Spinal cord (tissue), 10 donors: ENCODE data around the gene MYOT. TPM values are rescaled to one million over a fixed set of nuclear protein-coding genes. Genes with fewer than 3 reads are reported as not detected.

Experiments used
- DNase-seq, 6 donors: peaks; one replicate each; pipeline versions ENCODE4 v3.0.0 to v3.0.0-alpha.2; 2013 to 2015; ENCODE audit warnings: low spot score in 6 of 6, low read depth in 4 of 6
- H3K27ac ChIP-seq: one replicate; pipeline ENCODE4 v1.5.1; 2013; ENCODE audit warnings: low read depth, low read length, control low read depth
- H3K27me3 ChIP-seq: one replicate; pipeline ENCODE4 v1.6.1; 2013; ENCODE audit warnings: low read length; ENCODE audit not compliant: control insufficient read depth, insufficient read depth
- H3K36me3 ChIP-seq: one replicate; pipeline ENCODE4 v1.6.1; 2013; ENCODE audit warnings: low read length; ENCODE audit not compliant: control insufficient read depth, insufficient read depth
- H3K4me1 ChIP-seq: one replicate; pipeline ENCODE4 v1.6.1; 2013; ENCODE audit warnings: low read length; ENCODE audit not compliant: control insufficient read depth, insufficient read depth
- H3K4me3 ChIP-seq: one replicate; pipeline ENCODE4 v1.5.1; 2013; ENCODE audit warnings: low read depth, low read length, control low read depth
- H3K9me3 ChIP-seq: one replicate; pipeline ENCODE4 v1.6.1; 2013; ENCODE audit warnings: low read length; ENCODE audit not compliant: control insufficient read depth, insufficient read depth
- WGBS: methylation state at CpG from one replicate; pipeline ENCODE4 v1.1.5; 2013; ENCODE audit warnings: missing lambda C conversion rate; ENCODE audit not compliant: insufficient coverage; 5-methylcytosine and 5-hydroxymethylcytosine counted together
- polyA plus RNA-seq, 2 donors: library from polyadenylated mRNA; unstranded; fragments of 120-200 nt; gene quantifications; one replicate each; pipeline ENCODE4 v1.2.1, GENCODE V29; 2013; ENCODE audit not compliant: insufficient read length in 2 of 2
- total RNA-seq, 2 donors: library from RNA; depleted of rRNA in 1 of 2; stranded (reverse); fragments of 120-200 nt in 1 of 2; fragments of >200 nt in 1 of 2; gene quantifications; one replicate each; pipeline versions ENCODE4 v1.2.3 to v1.2.4, GENCODE V29; 2013 to 2014
- donor health status: healthy.

The MYOT gene
- total and polyA plus RNA-seq, 4 donors = 3.0 to 8.3 (median 5.9) TPM

- WGBS = no CpG with 5 or more reads among the region's 3 CpGs
- H3K9me3 ChIP-seq = no peaks in the 10 kb centered on the region
- H3K4me3 ChIP-seq = no peak overlapping the region
- peak in 1 of 6 donors; percentile 2 for DNase-seq
- H3K27me3 ChIP-seq = no peaks in the 10 kb centered on the region
- no peaks in the 10 kb centered on the region for H3K36me3 ChIP-seq
- no peak overlapping the region for H3K27ac ChIP-seq
- H3K4me1 ChIP-seq = no peaks in the 10 kb centered on the region
These were observed 36.1 kb upstream of the MYOT start for GRCh38 chr5:137831526-137831925.

DNA sequence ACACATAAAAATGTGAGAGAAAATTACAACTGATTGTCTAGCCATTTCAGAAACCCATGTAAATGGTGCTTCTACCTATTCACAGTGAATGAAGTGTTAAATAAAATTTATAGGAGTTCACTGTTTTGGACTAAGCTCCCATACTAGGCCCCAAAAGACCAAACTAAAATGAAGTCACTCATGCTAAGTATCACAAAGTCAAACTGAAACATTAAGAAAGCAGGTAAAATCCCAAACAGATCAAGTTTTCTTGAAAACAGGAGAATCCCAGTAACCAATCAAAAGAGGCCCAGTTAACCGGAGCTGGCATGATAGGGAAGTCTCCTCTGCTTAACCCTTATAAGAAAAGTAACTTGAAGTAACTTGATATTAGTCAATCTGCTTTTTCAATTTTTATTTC is 35.2 kb upstream of the MYOT start:
- no CpG with 5 or more reads among the region's 1 CpG for WGBS
- Histone ChIP-seq H3K27me3 (no peaks in the 10 kb centered on the region), H3K4me1 (no peaks in the 10 kb centered on the region), H3K36me3 (no peaks in the 10 kb centered on the region), H3K4me3 (no peak overlapping the region), H3K9me3 (no peaks in the 10 kb centered on the region), H3K27ac (no peak overlapping the region)
- DNase-seq = no peak

- Histone ChIP-seq H3K27me3 (no peaks in the 10 kb centered on the region), H3K4me1 (no peaks in the 10 kb centered on the region), H3K27ac (no peak overlapping the region), H3K9me3 (no peaks in the 10 kb centered on the region), H3K36me3 (no peaks in the 10 kb centered on the region), H3K4me3 (no peak overlapping the region)
- no CpG with 5 or more reads among the region's 1 CpG for WGBS
- DNase-seq = peak in 1 of 6 donors; percentile 2
These were observed 34.2 kb upstream of the MYOT start for GRCh38 chr5:137833463-137833862.

DNA sequence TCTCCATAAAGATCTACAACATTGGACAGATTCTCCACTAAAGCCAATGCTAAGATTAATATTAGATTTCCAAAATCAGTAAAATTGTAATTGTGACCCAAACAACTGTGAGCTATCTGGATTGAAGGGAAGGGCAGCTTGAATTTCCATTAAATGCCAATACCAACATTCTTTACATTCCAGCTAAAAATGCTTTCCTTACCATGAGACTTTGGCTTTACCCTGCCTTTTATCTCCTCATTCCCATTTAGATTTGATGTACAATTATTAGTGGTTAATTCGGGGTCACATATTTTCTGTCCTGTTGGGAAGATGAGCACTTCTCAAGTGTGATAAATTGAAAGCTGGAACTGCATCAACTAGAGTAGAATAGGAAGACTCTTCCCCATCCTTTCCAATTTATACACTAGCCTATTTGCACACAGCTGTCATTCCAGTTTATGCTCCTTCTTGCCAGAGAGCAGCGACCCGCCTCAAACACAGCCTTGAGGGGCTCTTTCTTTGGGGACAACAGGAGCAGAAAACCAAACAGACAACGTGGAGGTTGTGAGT is 33.1 kb upstream of the MYOT start:
- Histone ChIP-seq H3K9me3 (no peaks in the 10 kb centered on the region), H3K36me3 (no peaks in the 10 kb centered on the region), H3K4me3 (no peak overlapping the region), H3K4me1 (no peaks in the 10 kb centered on the region), H3K27me3 (no peaks in the 10 kb centered on the region), H3K27ac (no peak overlapping the region)
- no peak for DNase-seq
- WGBS = no CpG with 5 or more reads among the region's 4 CpGs

GRCh38 chr5:137836298-137836697 is 31.4 kb upstream of the MYOT start:
- Histone ChIP-seq H3K4me1 (no peaks in the 10 kb centered on the region), H3K4me3 (no peak overlapping the region), H3K27ac (no peak overlapping the region), H3K36me3 (no peaks in the 10 kb centered on the region), H3K27me3 (no peaks in the 10 kb centered on the region), H3K9me3 (no peaks in the 10 kb centered on the region)
- WGBS = no CpG with 5 or more reads among the region's 1 CpG
- peak in 2 of 6 donors; percentile 31 to 56 for DNase-seq

- Histone ChIP-seq H3K36me3 (no peaks in the 10 kb centered on the region), H3K4me1 (no peaks in the 10 kb centered on the region), H3K9me3 (no peaks in the 10 kb centered on the region), H3K4me3 (no peak overlapping the region), H3K27me3 (no peaks in the 10 kb centered on the region), H3K27ac (no peak overlapping the region)
- DNase-seq = no peak
These were observed 30.7 kb upstream of the MYOT start for GRCh38 chr5:137836997-137837396.

DNA sequence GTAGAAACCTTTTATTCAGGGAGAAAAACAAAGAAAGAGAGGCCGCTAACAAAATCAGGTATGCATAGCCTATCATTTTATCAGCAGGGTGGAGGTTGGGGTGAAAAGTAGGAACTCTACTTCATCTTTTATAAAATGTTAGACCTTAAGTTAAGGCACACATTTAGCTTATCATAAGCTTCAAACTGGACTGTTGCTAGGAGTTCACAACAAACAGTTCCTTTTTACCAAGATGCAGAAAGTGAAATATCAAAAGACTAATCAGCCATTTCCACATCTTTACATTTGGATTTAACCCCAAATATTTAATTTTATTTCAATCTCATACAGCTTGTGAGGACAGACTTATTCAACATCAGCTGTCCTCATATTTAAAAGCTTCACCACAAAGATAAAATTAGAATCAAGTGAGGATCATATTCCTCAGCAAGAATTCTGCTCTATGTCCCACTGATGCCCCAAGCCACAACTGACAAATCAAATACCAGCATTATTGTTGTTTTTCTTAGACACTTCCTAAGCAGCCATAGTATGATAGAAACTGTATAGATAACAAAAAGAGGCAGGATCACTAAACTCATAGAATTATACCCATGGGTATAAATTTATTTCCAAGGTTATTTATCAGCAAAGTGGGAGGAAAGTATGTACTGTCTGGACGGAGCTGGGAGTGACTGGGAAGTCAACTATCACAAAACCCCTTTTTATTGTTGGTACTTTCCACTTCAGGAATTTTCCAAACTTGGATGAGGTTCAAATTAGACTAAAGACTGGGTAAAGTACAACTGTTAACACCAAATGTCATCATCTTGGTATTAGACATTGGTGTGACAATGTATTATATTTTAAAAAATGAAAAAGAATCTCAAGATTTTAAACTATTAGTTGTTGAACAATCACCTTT is 29.9 kb upstream of the MYOT start:
- no CpG with 5 or more reads among the region's 2 CpGs for WGBS
- Histone ChIP-seq H3K27ac (no peak overlapping the region), H3K27me3 (no peaks in the 10 kb centered on the region), H3K9me3 (no peaks in the 10 kb centered on the region), H3K36me3 (no peaks in the 10 kb centered on the region), H3K4me3 (no peak overlapping the region), H3K4me1 (no peaks in the 10 kb centered on the region)
- no peak for DNase-seq

- Histone ChIP-seq H3K4me3 (no peak overlapping the region), H3K36me3 (no peaks in the 10 kb centered on the region), H3K27ac (no peak overlapping the region), H3K4me1 (no peaks in the 10 kb centered on the region), H3K27me3 (no peaks in the 10 kb centered on the region), H3K9me3 (no peaks in the 10 kb centered on the region)
- no peak for DNase-seq
These were observed 28.7 kb upstream of the MYOT start for GRCh38 chr5:137838976-137839375.

- WGBS = no CpG with 5 or more reads among the region's 5 CpGs
- Histone ChIP-seq H3K9me3 (no peaks in the 10 kb centered on the region), H3K27ac (no peak overlapping the region)
These were observed 25.4 kb upstream of the MYOT start for GRCh38 chr5:137842296-137842695.

DNA sequence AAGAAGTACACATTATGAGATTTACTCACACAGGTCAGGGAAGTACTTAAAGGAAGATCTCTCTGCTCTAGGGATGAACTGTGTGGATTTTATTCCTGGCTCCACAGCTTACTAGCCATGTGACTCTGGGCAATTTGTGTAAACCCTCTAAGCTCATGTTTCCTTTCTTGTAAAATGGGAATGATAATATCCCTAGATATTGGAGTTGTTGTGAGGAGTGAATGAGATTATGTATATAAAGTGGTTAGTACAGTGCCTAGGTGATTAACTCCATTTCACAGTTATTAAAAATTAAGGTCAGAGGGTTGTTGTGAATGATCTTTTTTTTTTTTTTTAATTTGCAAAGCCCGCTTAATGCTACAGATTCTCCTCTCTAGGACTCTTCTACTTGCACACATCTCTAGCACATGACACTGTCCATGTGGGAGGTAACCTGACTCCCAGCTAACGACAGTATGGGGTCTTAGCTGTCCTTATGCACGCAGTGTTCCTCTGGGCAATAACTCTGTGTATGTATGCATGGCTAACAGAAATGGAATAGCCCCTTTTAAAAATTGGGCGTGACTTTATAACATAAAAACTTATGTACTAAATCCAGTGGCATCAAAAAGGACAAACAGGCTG is 23.9 kb upstream of the MYOT start:
- Histone ChIP-seq H3K4me1 (no peaks in the 10 kb centered on the region), H3K4me3 (no peak overlapping the region), H3K9me3 (no peaks in the 10 kb centered on the region), H3K27ac (no peak overlapping the region), H3K27me3 (no peaks in the 10 kb centered on the region), H3K36me3 (no peaks in the 10 kb centered on the region)
- no peak for DNase-seq
- WGBS = 80% methylated on average over 1 of the region's 4 CpGs

More at GRCh38 chr5:137842296-137842695, 25.4 kb upstream of the MYOT start:
- no peak for DNase-seq
- Histone ChIP-seq H3K4me3 (no peak overlapping the region), H3K4me1 (no peaks in the 10 kb centered on the region), H3K27me3 (no peaks in the 10 kb centered on the region), H3K36me3 (no peaks in the 10 kb centered on the region)
